ENCODE results near the gene CMTM2. TPM values are rescaled to one million over a fixed set of nuclear protein-coding genes. Genes with fewer than 3 reads are reported as not detected.

CMTM2 gene
- total and polyA plus RNA-seq, 12 donors: 0.17 to 0.80 (median 0.55) TPM; not detected in 9

DNA sequence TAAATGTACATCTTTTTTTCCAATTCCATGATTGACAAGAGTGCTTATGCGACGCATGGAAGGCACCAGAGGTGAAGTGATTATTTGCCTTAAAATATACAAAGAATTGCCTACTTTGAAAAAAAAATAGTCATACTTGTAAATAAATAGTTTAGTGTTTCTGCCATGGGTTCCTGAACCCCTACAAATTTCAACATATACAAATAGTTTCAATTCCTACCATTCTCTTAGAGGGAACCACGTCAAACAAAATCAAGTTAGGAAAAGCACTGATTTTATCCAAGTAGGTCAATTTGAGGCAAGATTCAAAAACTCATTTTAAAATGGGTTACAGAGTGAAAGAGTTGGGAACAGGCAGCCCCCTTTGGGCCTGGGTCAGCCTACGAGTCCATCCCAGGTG is 36.9 kb downstream of the CMTM2 start:
- no peaks in the 10 kb centered on the region for H3K9me3 ChIP-seq (replicated peaks in 1 of 3)
- H3K27me3 ChIP-seq: no peaks in the 10 kb centered on the region
- WGBS, 4 donors: 67 to 85% (median 85%) methylated on average over 4 of the region's 4 CpGs
- H3K4me3 ChIP-seq: no peak overlapping the region
- TF ChIP-seq POLR2A (IDR thresholded peaks at IDR 0.05): no peak
- TF ChIP-seq, protein P1, sequence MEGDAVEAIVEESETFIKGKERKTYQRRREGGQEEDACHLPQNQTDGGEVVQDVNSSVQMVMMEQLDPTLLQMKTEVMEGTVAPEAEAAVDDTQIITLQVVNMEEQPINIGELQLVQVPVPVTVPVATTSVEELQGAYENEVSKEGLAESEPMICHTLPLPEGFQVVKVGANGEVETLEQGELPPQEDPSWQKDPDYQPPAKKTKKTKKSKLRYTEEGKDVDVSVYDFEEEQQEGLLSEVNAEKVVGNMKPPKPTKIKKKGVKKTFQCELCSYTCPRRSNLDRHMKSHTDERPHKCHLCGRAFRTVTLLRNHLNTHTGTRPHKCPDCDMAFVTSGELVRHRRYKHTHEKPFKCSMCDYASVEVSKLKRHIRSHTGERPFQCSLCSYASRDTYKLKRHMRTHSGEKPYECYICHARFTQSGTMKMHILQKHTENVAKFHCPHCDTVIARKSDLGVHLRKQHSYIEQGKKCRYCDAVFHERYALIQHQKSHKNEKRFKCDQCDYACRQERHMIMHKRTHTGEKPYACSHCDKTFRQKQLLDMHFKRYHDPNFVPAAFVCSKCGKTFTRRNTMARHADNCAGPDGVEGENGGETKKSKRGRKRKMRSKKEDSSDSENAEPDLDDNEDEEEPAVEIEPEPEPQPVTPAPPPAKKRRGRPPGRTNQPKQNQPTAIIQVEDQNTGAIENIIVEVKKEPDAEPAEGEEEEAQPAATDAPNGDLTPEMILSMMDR (IDR thresholded peaks at IDR 0.05): no peak
- no peak for DNase-seq
- H3K4me1 ChIP-seq (replicated peaks in 1 of 2): peaks cover 12 to 30% of the 10 kb centered on the region in 2 donors
- H3K36me3 ChIP-seq (replicated peaks in 1 of 2): peaks cover 0 to 23% of the 10 kb centered on the region in 2 donors
- intact Hi-C loops (cut with DNase I): no loop called here
- H3K27ac ChIP-seq: peak overlapping the region in 3 of 5 donors; percentile 54 to 76 (median 60)

DNA sequence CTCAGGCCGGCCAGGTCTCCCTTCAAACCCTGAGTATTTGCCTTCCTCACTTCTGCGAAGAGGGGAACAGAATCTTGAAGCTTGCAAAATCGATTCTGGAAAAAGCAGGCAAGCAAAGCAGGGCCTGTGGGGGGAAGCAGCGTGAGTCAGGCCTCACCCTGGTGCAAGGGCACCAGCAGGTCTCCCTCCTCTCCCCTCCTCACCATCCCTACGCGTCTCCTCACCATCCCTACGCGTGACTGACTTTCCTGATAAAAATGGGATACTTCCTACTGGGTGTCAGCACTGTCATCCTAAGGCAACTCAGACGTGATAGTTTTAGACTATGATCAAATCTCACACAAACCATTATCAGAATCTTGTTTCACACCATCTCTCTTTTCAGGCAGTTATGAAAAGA is 37.3 kb downstream of the CMTM2 start:
- DNase-seq: peak in 4 of 7 donors; percentile 41 to 75 (median 61)
- no peak for TF ChIP-seq POLR2A (IDR thresholded peaks at IDR 0.05)
- TF ChIP-seq, protein P1 (IDR thresholded peaks at IDR 0.05): no peak
- peak overlapping the region in 3 of 5 donors; percentile 54 to 76 (median 60) for H3K27ac ChIP-seq
- H3K4me3 ChIP-seq: no peak overlapping the region
- H3K9me3 ChIP-seq (replicated peaks in 1 of 3): no peaks in the 10 kb centered on the region
- H3K4me1 ChIP-seq (replicated peaks in 1 of 2): peaks cover 12 to 30% of the 10 kb centered on the region in 2 donors
- peaks cover 0 to 19% of the 10 kb centered on the region in 2 donors for H3K36me3 ChIP-seq (replicated peaks in 1 of 2)
- 39 to 68% (median 51%) methylated on average over 7 to 9 of the region's 9 CpGs for WGBS, 4 donors
- intact Hi-C loops (cut with DNase I): no loop called here
- no peaks in the 10 kb centered on the region for H3K27me3 ChIP-seq

DNA sequence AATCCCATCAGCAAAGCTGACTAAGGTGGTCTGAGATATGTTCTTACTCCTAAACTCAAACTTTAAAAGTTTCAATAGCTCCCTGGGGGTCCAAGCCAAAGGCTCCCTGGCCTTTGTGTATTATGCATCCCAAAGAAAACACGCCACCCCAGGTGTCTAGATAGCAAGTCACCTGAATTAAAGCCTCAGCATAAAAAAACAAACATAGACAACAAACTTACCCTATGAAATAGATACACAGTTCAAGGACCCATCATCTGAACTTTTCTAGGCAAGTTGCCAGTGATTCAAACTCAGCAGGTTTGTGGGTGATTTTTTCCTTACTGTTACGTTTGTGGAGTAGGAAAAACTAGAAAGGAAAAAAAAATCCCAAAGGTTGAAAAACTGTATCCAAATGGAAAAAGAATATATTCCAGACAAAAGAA is 37.8 kb downstream of the CMTM2 start:
- Histone ChIP-seq H3K4me1 (replicated peaks in 1 of 2) (peaks cover 12 to 30% of the 10 kb centered on the region in 2 donors), H3K27ac (peak overlapping the region in 3 of 5 donors; percentile 54 to 76 (median 60)), H3K9me3 (replicated peaks in 1 of 3) (no peaks in the 10 kb centered on the region), H3K27me3 (no peaks in the 10 kb centered on the region), H3K4me3 (no peak overlapping the region), H3K36me3 (replicated peaks in 1 of 2) (peaks cover 0 to 15% of the 10 kb centered on the region in 2 donors)
- TF ChIP-seq POLR2A (IDR thresholded peaks at IDR 0.05): no peak
- TF ChIP-seq, protein P1 (IDR thresholded peaks at IDR 0.05): no peak
- peak in 1 of 7 donors; percentile 30 for DNase-seq
- WGBS, 4 donors: 60 to 72% (median 66%) methylated on average over 2 of the region's 2 CpGs
- intact Hi-C loops (cut with DNase I): no loop called here

DNA sequence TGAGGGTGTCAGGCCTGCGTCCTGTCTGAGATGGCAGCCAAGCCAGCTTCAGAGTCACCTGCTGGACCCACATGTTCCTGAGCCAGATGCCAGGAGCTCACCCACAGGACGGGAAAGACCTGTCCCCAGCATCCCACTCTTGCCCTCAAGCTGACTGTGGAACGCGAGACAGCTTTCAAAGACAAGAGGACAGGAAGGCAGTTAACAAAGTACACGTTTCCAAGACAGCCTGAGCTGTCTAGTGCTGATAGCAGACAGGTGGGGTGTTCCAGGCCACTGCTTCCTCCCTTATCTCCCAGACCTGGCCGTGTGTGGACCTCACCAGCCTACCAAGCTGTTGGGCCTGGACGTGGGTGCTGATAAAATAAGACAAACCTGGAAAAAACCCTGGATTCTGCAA is 38.5 kb downstream of the CMTM2 start:
- no peak for DNase-seq
- 70 to 86% (median 83%) methylated on average over 7 of the region's 7 CpGs for WGBS, 4 donors
- intact Hi-C loops (cut with DNase I): no loop called here

More for the DNA sequence above, 38.5 kb downstream of the CMTM2 start:
- peak overlapping the region in 1 of 5 donors; percentile 76 for H3K27ac ChIP-seq
- no peaks in the 10 kb centered on the region for H3K9me3 ChIP-seq (replicated peaks in 1 of 3)
- peaks cover 14 to 30% of the 10 kb centered on the region in 2 donors for H3K4me1 ChIP-seq (replicated peaks in 1 of 2)
- no peak overlapping the region for H3K4me3 ChIP-seq
- peaks cover 0 to 9% of the 10 kb centered on the region in 2 donors for H3K36me3 ChIP-seq (replicated peaks in 1 of 2)
- TF ChIP-seq, protein P1 (IDR thresholded peaks at IDR 0.05): no peak
- no peak for TF ChIP-seq POLR2A (IDR thresholded peaks at IDR 0.05)
- H3K27me3 ChIP-seq: no peaks in the 10 kb centered on the region
